ENCODE results near the gene ARL9. TPM values are rescaled to one million over a fixed set of nuclear protein-coding genes. Genes with fewer than 3 reads are reported as not detected.

ARL9 gene
- total and polyA plus RNA-seq, 8 donors: 0.25 to 0.55 (median 0.50) TPM; not detected in 5

- Histone ChIP-seq H3K9me3 (no peaks in the 10 kb centered on the region), H3K27ac (no peak overlapping the region), H3K36me3 (no peaks in the 10 kb centered on the region), H3K27me3 (no peaks in the 10 kb centered on the region), H3K4me3 (no peak overlapping the region), H3K4me1 (no peaks in the 10 kb centered on the region)
- TF ChIP-seq POLR2A (IDR thresholded peaks at IDR 0.05) (no peak), CTCF (IDR thresholded peaks at IDR 0.05) (no peak), EP300 (IDR thresholded peaks at IDR 0.05) (no peak), POLR2AphosphoS5 (IDR thresholded peaks at IDR 0.05) (no peak)
- DNase-seq: no peak
- WGBS, 5 donors: 78 to 85% (median 82%) methylated on average over 4 of the region's 4 CpGs
- intact Hi-C loops (cut with DNase I; ENCODE audit: low total_unique reads): loop anchor here (10.0 kb wide), 1 partner anchor 235 kb away; no protein-coding TSS in a partner anchor
Observed at GRCh38 chr4:56570041-56570440, 64.5 kb downstream of the ARL9 start.

Other genes with a start within 250 kb of the ARL9 start
- gene AASDH, start 118.3 kb upstream of the ARL9 start, total RNA-seq: 10 to 100 TPM in 4 of 5 donors, 1 to 10 TPM in 1; 5.2 to 58.0 (median 16.2) TPM
- 1 to 10 TPM; 2.8 to 3.5 (median 2.9) TPM for gene AASDH, start 118.3 kb upstream of the ARL9 start, polyA plus RNA-seq
- gene PPAT, start 70.2 kb upstream of the ARL9 start, total RNA-seq: 10 to 100 TPM in 1 of 5 donors, 1 to 10 TPM in 3, not detected in 1; 1.3 to 13.6 (median 7.3) TPM
- gene PPAT, start 70.2 kb upstream of the ARL9 start, polyA plus RNA-seq: 1 to 10 TPM; 2.4 to 3.2 (median 2.9) TPM
- gene PAICS, start 69.5 kb upstream of the ARL9 start, total RNA-seq: 10 to 100 TPM in 2 of 5 donors, 1 to 10 TPM in 3; 2.3 to 27.2 (median 8.9) TPM
- 10 to 100 TPM; 17.3 to 32.8 (median 21.3) TPM for gene PAICS, start 69.5 kb upstream of the ARL9 start, polyA plus RNA-seq
- gene SRP72, start 38.2 kb upstream of the ARL9 start, total RNA-seq: 10 to 100 TPM; 28.4 to 63.7 (median 44.2) TPM
- 10 to 100 TPM; 28.9 to 39.9 (median 30.0) TPM for gene SRP72, start 38.2 kb upstream of the ARL9 start, polyA plus RNA-seq
- 10 to 100 TPM in 3 of 5 donors, 1 to 10 TPM in 1, not detected in 1; 1.2 to 48.2 (median 18.5) TPM for gene HOPX, start 175.5 kb downstream of the ARL9 start, total RNA-seq
- 10 to 100 TPM; 60.2 to 79.1 (median 65.8) TPM for gene HOPX, start 175.5 kb downstream of the ARL9 start, polyA plus RNA-seq